ENCODE measurements around the gene BEND7. TPM values are rescaled to one million over a fixed set of nuclear protein-coding genes. Genes with fewer than 3 reads are reported as not detected.
A peak's percentile ranks its signal among the peaks of the same experiment; 100 is the strongest.

The BEND7 gene
- total and polyA plus RNA-seq, 2 of the 4 experiments (the other 2 are of a cell fraction): 2.3 to 3.5 TPM

GRCh38 chr10:13563481-13564445 is 34.9 kb upstream of the BEND7 start:
- Histone ChIP-seq H3K56ac (ENCODE audit: extremely low read depth, insufficient read depth, low read length) (no peak overlapping the region), H2BK20ac (ENCODE audit: low read depth, low read length) (no peak overlapping the region), H3K36me3 (ENCODE audit: control insufficient read depth, insufficient read depth, low read length) (no peaks in the 10 kb centered on the region), H4K91ac (ENCODE audit: insufficient read depth, low read depth, low read length) (no peak overlapping the region), H3K9me3 (ENCODE audit: control insufficient read depth, insufficient read depth, low read length) (peaks cover 7% of the 10 kb centered on the region), H3K27me3 (ENCODE audit: control insufficient read depth, insufficient read depth, low read length) (peaks cover 8% of the 10 kb centered on the region), H2AFZ (replicated peaks; ENCODE audit: low read length, poor library complexity) (no peak overlapping the region), H3K14ac (replicated peaks; ENCODE audit: low read depth, low read length) (no peak overlapping the region), H2BK120ac (ENCODE audit: low read depth, low read length) (no peak overlapping the region), H4K20me1 (ENCODE audit: insufficient read depth, low read length) (no peaks in the 10 kb centered on the region), H3K79me1 (ENCODE audit: low read depth in 1 of 2, low read length in 2 of 2) (no peaks in the 10 kb centered on the region), H3K4me3 (ENCODE audit: insufficient read depth, low read depth, low read length) (no peak overlapping the region), H3K23ac (ENCODE audit: low read depth, low read length) (no peak overlapping the region), H3K9ac (ENCODE audit: low read depth, low read length) (no peak overlapping the region), H2BK5ac (ENCODE audit: low read depth, low read length, poor library complexity, severe bottlenecking) (no peak overlapping the region), H2BK15ac (ENCODE audit: low read depth, low read length) (no peak overlapping the region), H3K4me1 (ENCODE audit: control insufficient read depth, insufficient read depth, low read length) (no peaks in the 10 kb centered on the region), H3K18ac (ENCODE audit: low read depth, low read length) (no peak overlapping the region), H3K27ac (ENCODE audit: insufficient read depth, low read length) (no peak overlapping the region), H3K9me1 (ENCODE audit: insufficient read depth, low read length) (no peaks in the 10 kb centered on the region), H4K5ac (ENCODE audit: low read depth, low read length) (no peak overlapping the region), H3K4me2 (ENCODE audit: low read depth, low read length) (no peak overlapping the region), H2AK5ac (ENCODE audit: low read depth, low read length) (no peak overlapping the region), H3K4ac (ENCODE audit: low read depth, low read length) (no peak overlapping the region), H2AK9ac (replicated peaks; ENCODE audit: low read depth, low read length, poor library complexity) (no peak overlapping the region), H4K8ac (ENCODE audit: low read depth in 2 of 2, low read length in 2 of 2) (no peak overlapping the region)
- peak; percentile 1 for DNase-seq
- no TSS peak for BruUV-seq (replicated peaks)
- TF ChIP-seq CEBPB (IDR thresholded peaks at IDR 0.05; ENCODE audit: low read depth, low read length) (0 out of 2 replicates have a peak, but pooled peaks have one; percentile 8), NFE2L2 (IDR thresholded peaks at IDR 0.05; ENCODE audit: low read depth, low read length) (no peak)
- ChIA-PET POLR2A (ENCODE audit: unreplicated experiment) (no interaction called here), CTCF (no interaction called here)
- ATAC-seq (ENCODE audit: low read depth): no peak
- intact Hi-C loops (cut with micrococcal nuclease): no loop called here
- 72% methylated on average over 5 of the region's 11 CpGs; no CpG with 5 or more reads in 1 of the 2 experiments for WGBS, 2 experiments (ENCODE audit: extremely low coverage in 2 of 2, insufficient read length in 1 of 2)
- in situ Hi-C loops (cut with MboI; ENCODE audit: low sequenced_read_pairs): no loop called here
- dilution Hi-C loops (cut with HindIII; ENCODE audit: low sequenced_read_pairs, unreplicated experiment): no loop called here

All from IMR-90 (cell line).